BJ (cell line): ENCODE results near the gene VPS26A. TPM values are rescaled to one million over a fixed set of nuclear protein-coding genes. Genes with fewer than 3 reads are reported as not detected.

Source experiments
- CTCF ChIA-PET: fragments of 350-600 bp; formaldehyde crosslinking; extraction: SDS; loops from one replicate; lab custom pipeline; 2021; ENCODE audit warnings: antibody characterized with exemption, inconsistent platforms; lab: Yijun Ruan, JAX
- POLR2A ChIA-PET: fragments of 300-600 bp; sonication (Branson Sonifier 250); formaldehyde crosslinking; extraction: SDS; loops from one replicate; lab custom pipeline; 2021; ENCODE audit warnings: antibody characterized with exemption; lab: Charles Lee
- DNase-seq: peaks from one replicate; pipeline ENCODE4 v3.0.0-alpha.2; 2011; ENCODE audit warnings: low read depth
- H3K27me3 ChIP-seq: 2 replicates; pipeline ENCODE4 v1.6.0; 2011; ENCODE audit warnings: low read length; ENCODE audit not compliant: control insufficient read depth, insufficient read depth
- H3K36me3 ChIP-seq: 2 replicates; pipeline ENCODE4 v1.5.1; 2011; ENCODE audit warnings: low read length; ENCODE audit not compliant: control insufficient read depth, insufficient read depth
- H3K4me3 ChIP-seq: 2 replicates; pipeline ENCODE4 v1.5.1; 2011; ENCODE audit warnings: low read depth, mild to moderate bottlenecking, control low read depth, low read length
- CTCF ChIP-seq: IDR thresholded peaks from 2 replicates; pipeline ENCODE4 v1.5.1; 2011; ENCODE audit warnings: low read depth, mild to moderate bottlenecking, control low read depth, inconsistent platforms, low read length, moderate library complexity; ENCODE audit not compliant: insufficient read depth
- polyA plus RNA-seq: library from polyadenylated mRNA; depleted of rRNA; stranded (reverse); fragments of >200 nt; gene quantifications from 2 replicates; pipeline ENCODE4 v1.2.3, GENCODE V29; 2011

The VPS26A gene
- polyA plus RNA-seq, 1 experiment: 7.5 TPM

GRCh38 chr10:69102440-69102839 is 21.5 kb upstream of the VPS26A start:
- ChIA-PET CTCF (interaction anchor here (1.2 to 1.9 kb wide), 3 partner anchors 8 to 290 kb away, joined by 3 to 7 read pairs (median 5); no protein-coding TSS in a partner anchor), POLR2A (no interaction called here)
- H3K36me3 ChIP-seq: no peaks in the 10 kb centered on the region

GRCh38 chr10:69103784-69104183 is 20.2 kb upstream of the VPS26A start:
- POLR2A ChIA-PET: no interaction called here
- no peak overlapping the region for H3K4me3 ChIP-seq
- no peaks in the 10 kb centered on the region for H3K36me3 ChIP-seq
- DNase-seq: no peak
- CTCF ChIA-PET: interaction anchor here (1.3 kb wide), 1 partner anchor 10 kb away, joined by 4 read pairs; no protein-coding TSS in a partner anchor
- TF ChIP-seq CTCF: no peak
- no peaks in the 10 kb centered on the region for H3K27me3 ChIP-seq

More at GRCh38 chr10:69102440-69102839, 21.5 kb upstream of the VPS26A start:
- TF ChIP-seq CTCF: no peak
- no peaks in the 10 kb centered on the region for H3K27me3 ChIP-seq
- no peak for DNase-seq
- H3K4me3 ChIP-seq: no peak overlapping the region

GRCh38 chr10:69104994-69105790 is 18.8 kb upstream of the VPS26A start:
- ChIA-PET CTCF (interaction anchor here (1.3 to 1.6 kb wide), 2 partner anchors 9 to 11 kb away, joined by 4 read pairs; no protein-coding TSS in a partner anchor), POLR2A (no interaction called here)
- H3K27me3 ChIP-seq: no peaks in the 10 kb centered on the region
- DNase-seq: no peak
- no peak for TF ChIP-seq CTCF
- H3K4me3 ChIP-seq: no peak overlapping the region
- no peaks in the 10 kb centered on the region for H3K36me3 ChIP-seq

GRCh38 chr10:69107176-69107490 is 16.8 kb upstream of the VPS26A start:
- no peak overlapping the region for H3K4me3 ChIP-seq
- POLR2A ChIA-PET: no interaction called here
- H3K27me3 ChIP-seq: peaks cover 4% of the 10 kb centered on the region
- H3K36me3 ChIP-seq: no peaks in the 10 kb centered on the region
- CTCF ChIA-PET: interaction anchor here (0.7 kb wide), 1 partner anchor 12 kb away, joined by 3 read pairs; no protein-coding TSS in a partner anchor
- DNase-seq: no peak
- TF ChIP-seq CTCF: no peak

- ChIA-PET POLR2A (no interaction called here), CTCF (interaction anchor here (0.7 kb wide), 1 partner anchor 13 kb away, joined by 3 read pairs; no protein-coding TSS in a partner anchor)
- no peak for DNase-seq
Observed at GRCh38 chr10:69107699-69108098, 16.3 kb upstream of the VPS26A start.

More at GRCh38 chr10:69107699-69108098, 16.3 kb upstream of the VPS26A start:
- no peak for TF ChIP-seq CTCF
- Histone ChIP-seq H3K36me3 (no peaks in the 10 kb centered on the region), H3K4me3 (no peak overlapping the region), H3K27me3 (peaks cover 5% of the 10 kb centered on the region)
